Mammary epithelial cell (primary cell): ENCODE results near the gene PEX11B.

ENCODE experiments used
- CTCF ChIP-seq, 2 donors: IDR thresholded peaks in 1 of 2; conservative IDR thresholded peaks in 1 of 2; 2 replicates each; pipeline ENCODE4 v1.5.1; 2011 to 2012; ENCODE audit warnings: inconsistent platforms in 2 of 2, low read length in 2 of 2, mild to moderate bottlenecking in 2 of 2, control low read depth in 1 of 2, low read depth in 1 of 2; ENCODE audit not compliant: insufficient read depth in 1 of 2; ENCODE audit errors: extremely low read depth in 1 of 2
- EZH2 ChIP-seq: IDR thresholded peaks from 2 replicates; pipeline ENCODE4 v1.6.1; 2012; ENCODE audit warnings: low read length, inconsistent platforms, borderline replicate concordance

GRCh38 chr1:145956361-145956760 is 37.8 kb upstream of the PEX11B start:
- TF ChIP-seq EZH2, result no peak
- no peak for TF ChIP-seq CTCF (conservative IDR thresholded peaks at IDR 0.05 in 1 of 2, IDR thresholded peaks at IDR 0.05 in 1 of 2; ENCODE audit: extremely low read depth in 1 of 2, insufficient read depth in 1 of 2, low read depth in 1 of 2, low read length in 2 of 2)
